ENCODE measurements around the gene SLC7A7.

- TF ChIP-seq CTCF (IDR thresholded peaks at IDR 0.05) (no peak), POLR2A (IDR thresholded peaks at IDR 0.05) (no peak)
Measured at GRCh38 chr14:22793976-22794375, 21.3 kb downstream of the SLC7A7 start.

Measured in right lobe of liver (tissue), 4 donors.